Omental fat pad (tissue), 4 donors: ENCODE results near the gene GPR3. TPM values are rescaled to one million over a fixed set of nuclear protein-coding genes. Genes with fewer than 3 reads are reported as not detected.

Experiments
- ATAC-seq: fragments of 150-250 bp; one replicate; pipeline ENCODE4 v1.9.1; 2016; ENCODE audit warnings: mild to moderate bottlenecking, moderate library complexity; ENCODE audit not compliant: low FRiP score
- DNase-seq: peaks from one replicate; pipeline ENCODE4 v3.0.0-alpha.2; 2019; ENCODE audit warnings: low spot score
- CTCF ChIP-seq, 3 donors: fragments of 450-650 bp; IDR thresholded peaks; one replicate each; pipeline ENCODE4 v1.5.1; 2016 to 2017; ENCODE audit warnings: antibody characterized with exemption in 3 of 3, mild to moderate bottlenecking in 3 of 3, moderate library complexity in 2 of 3
- total RNA-seq, 4 donors: library from RNA; depleted of rRNA; stranded (reverse); fragments of >200 nt; gene quantifications; one replicate each; pipeline ENCODE4 v1.1.0, GENCODE V29; 2016

Gene GPR3
- total RNA-seq, 4 donors from 2014 or later: 0.19 to 1.3 (median 0.65) TPM; not detected in 1

GRCh38 chr1:27391511-27392095 lies 819 bp upstream of the GPR3 start:
- ATAC-seq (peak; percentile 18), DNase-seq (no peak)
- TF ChIP-seq CTCF (IDR thresholded peaks at IDR 0.05): no peak

GRCh38 chr1:27392778-27393635 lies 585 bp downstream of the GPR3 start:
- peak in 1 of 3 donors; percentile 16 for TF ChIP-seq CTCF (IDR thresholded peaks at IDR 0.05)
- ATAC-seq (no peak), DNase-seq (no peak)

- TF ChIP-seq CTCF (IDR thresholded peaks at IDR 0.05): no peak
- DNase-seq (no peak), ATAC-seq (no peak)
These were observed 1.3 kb downstream of the GPR3 start for GRCh38 chr1:27393641-27394281.

- no peak for TF ChIP-seq CTCF (IDR thresholded peaks at IDR 0.05)
- no peak for ATAC-seq
- DNase-seq: no peak
These were observed 1.8 kb downstream of the GPR3 start for GRCh38 chr1:27394282-27394658.

- ATAC-seq: no peak
These were observed 2.5 kb downstream of the GPR3 start for GRCh38 chr1:27394925-27395324.

More at GRCh38 chr1:27394925-27395324, 2.5 kb downstream of the GPR3 start:
- DNase-seq: no peak
- no peak for TF ChIP-seq CTCF (IDR thresholded peaks at IDR 0.05)
